OCI-LY7 (cell line): ENCODE measurements around the gene RPGRIP1L. TPM values are rescaled to one million over a fixed set of nuclear protein-coding genes. Genes with fewer than 3 reads are reported as not detected.

Experiments
- BruUV-seq: library from RNA; stranded (reverse); fragments of 400-500 nt; replicated peaks from 2 replicates; lab custom pipeline; 2021; lab: Mats Ljungman, UMichigan
- CTCF ChIA-PET: fragments of 300-600 bp; sonication (Branson Sonifier 250); formaldehyde crosslinking; loops from one replicate; lab custom pipeline; 2022; ENCODE audit warnings: antibody characterized with exemption; ENCODE audit not compliant: unreplicated experiment; lab: Charles Lee
- POLR2A ChIA-PET: fragments of 300-600 bp; sonication (Branson Sonifier 250); formaldehyde crosslinking; loops from one replicate; lab custom pipeline; 2022; ENCODE audit warnings: antibody characterized with exemption; lab: Charles Lee
- DNase-seq: peaks from one replicate; pipeline ENCODE4 v3.0.0-alpha.2; 2015; ENCODE audit warnings: low spot score
- H2AFZ ChIP-seq: fragments of 200-600 bp; sonication (generic), shearing (Covaris generic); 2 replicates; pipeline ENCODE4 v1.6.1; 2014; ENCODE audit warnings: mild to moderate bottlenecking, antibody characterized with exemption, low read length, moderate library complexity
- H3K27ac ChIP-seq: fragments of 200-600 bp; sonication (generic); 2 replicates; pipeline ENCODE4 v1.5.1; 2014; ENCODE audit warnings: mixed run types, low read depth, mild to moderate bottlenecking, moderate library complexity, low read length, inconsistent platforms; ENCODE audit not compliant: poor library complexity, severe bottlenecking
- H3K36me3 ChIP-seq: fragments of 200-600 bp; sonication (generic); 2 replicates; pipeline ENCODE4 v1.6.1; 2014; ENCODE audit warnings: mild to moderate bottlenecking, antibody characterized with exemption, low read length, moderate library complexity, mixed read lengths; ENCODE audit not compliant: insufficient read depth
- H3K4me1 ChIP-seq: fragments of 200-600 bp; sonication (generic); 2 replicates; pipeline ENCODE4 v1.5.1; 2014; ENCODE audit warnings: mild to moderate bottlenecking, low read length; ENCODE audit not compliant: insufficient read depth, poor library complexity, severe bottlenecking
- H3K4me2 ChIP-seq: fragments of 200-600 bp; sonication (generic); 2 replicates; pipeline ENCODE4 v1.6.1; 2014; ENCODE audit warnings: mild to moderate bottlenecking, low read length
- H3K4me3 ChIP-seq: fragments of 200-600 bp; sonication (generic); 2 replicates; pipeline ENCODE4 v1.5.1; 2014; ENCODE audit warnings: mild to moderate bottlenecking, low read depth, low read length; ENCODE audit not compliant: poor library complexity, severe bottlenecking
- H3K79me2 ChIP-seq: fragments of 200-600 bp; sonication (generic); 2 replicates; pipeline ENCODE4 v1.6.1; 2016; ENCODE audit warnings: low read depth, mild to moderate bottlenecking, low read length, moderate library complexity, mixed read lengths; ENCODE audit not compliant: insufficient read depth
- H3K9me2 ChIP-seq: fragments of 200-600 bp; sonication (generic); 2 replicates; pipeline ENCODE4 v1.6.1; 2016; ENCODE audit warnings: mild to moderate bottlenecking, low read length, mixed read lengths; ENCODE audit not compliant: insufficient read depth
- H3K9me3 ChIP-seq: fragments of 200-600 bp; sonication (generic); 2 replicates; pipeline ENCODE4 v1.6.1; 2014; ENCODE audit warnings: mild to moderate bottlenecking, mixed run types, low read length, mixed read lengths
- H4K20me1 ChIP-seq: fragments of 200-600 bp; sonication (generic); 2 replicates; pipeline ENCODE4 v1.6.1; 2014; ENCODE audit warnings: mild to moderate bottlenecking, antibody characterized with exemption, low read length, moderate library complexity, mixed read lengths; ENCODE audit not compliant: insufficient read depth
- CTCF ChIP-seq: fragments of 200-600 bp; sonication (generic); conservative IDR thresholded peaks from 2 replicates; pipeline ENCODE4 v1.5.1; 2014; ENCODE audit warnings: mild to moderate bottlenecking, antibody characterized with exemption, low read length, moderate library complexity, mixed read lengths
- EZH2phosphoT487 ChIP-seq: fragments of 200-600 bp; sonication (generic); IDR thresholded peaks from 2 replicates; pipeline ENCODE4 v1.6.1; 2018; ENCODE audit warnings: low read depth, borderline replicate concordance, mild to moderate bottlenecking, mixed run types, antibody characterized with exemption, low read length, moderate library complexity, mixed read lengths
- intact Hi-C: fragments of 100-400 bp; cut with micrococcal nuclease; formaldehyde crosslinking; loops from one replicate; pipeline ENCODE4 v1.10.0; 2022; ENCODE audit not compliant: unreplicated experiment
- total RNA-seq, 2 experiments: library from RNA; depleted of rRNA in 1 of 2; stranded (reverse); fragments of >200 nt in 1 of 2; shearing (Covaris generic) in 1 of 2; gene quantifications; 2 replicates each; pipeline ENCODE4 v1.2.3, GENCODE V29; 2014 to 2022

Gene RPGRIP1L
- total RNA-seq, 2 experiments from 2014 or later, result 12.7 to 15.4 TPM

GRCh38 chr16:53752560-53752959 lies 48.9 kb upstream of the RPGRIP1L start:
- H3K4me2 ChIP-seq, result no peak overlapping the region
- intact Hi-C loops, result no loop called here
- TF ChIP-seq CTCF, result no peak
- TF ChIP-seq EZH2phosphoT487, result no peak
- H3K9me2 ChIP-seq, result no peaks in the 10 kb centered on the region
- peaks cover 8% of the 10 kb centered on the region for H3K4me1 ChIP-seq
- no peak overlapping the region for H2AFZ ChIP-seq
- no peaks in the 10 kb centered on the region for H3K36me3 ChIP-seq
- H3K27ac ChIP-seq, result no peak overlapping the region
- no peak overlapping the region for H3K4me3 ChIP-seq
- no peak for DNase-seq
- BruUV-seq, result no TSS peak
- no peaks in the 10 kb centered on the region for H3K79me2 ChIP-seq
- H4K20me1 ChIP-seq, result peaks cover 4% of the 10 kb centered on the region
- ChIA-PET CTCF (no interaction called here), POLR2A (no interaction called here)
- peaks cover 5% of the 10 kb centered on the region; the same call in 1 of the 2 replicates for H3K9me3 ChIP-seq

DNA sequence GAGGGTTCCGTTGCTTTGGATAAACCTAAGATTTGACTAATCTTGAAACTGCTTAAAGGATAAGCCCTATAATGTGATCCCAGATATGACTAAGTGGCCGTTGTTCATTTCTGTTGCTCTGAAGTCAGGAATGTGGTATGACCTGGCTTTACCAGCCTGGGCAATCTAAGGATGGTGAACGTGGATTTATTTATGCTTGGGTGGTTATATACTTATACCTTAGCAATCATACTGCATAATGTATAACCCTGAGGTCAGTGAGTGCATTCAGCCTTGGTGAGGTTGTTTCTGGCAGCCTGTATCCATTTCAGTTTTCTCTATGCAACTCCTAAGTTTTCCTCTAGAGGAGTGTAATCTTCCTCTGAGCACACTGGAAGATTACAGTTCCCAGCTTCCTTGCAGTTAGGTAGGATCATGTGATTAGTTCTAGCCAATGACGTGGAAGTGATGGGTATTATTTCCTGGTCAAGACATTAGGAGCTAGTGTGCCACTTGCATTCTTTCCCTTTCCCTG lies 42.2 kb upstream of the RPGRIP1L start:
- H2AFZ ChIP-seq, result no peak overlapping the region
- peaks cover 6% of the 10 kb centered on the region for H3K4me1 ChIP-seq
- TF ChIP-seq CTCF (no peak), EZH2phosphoT487 (no peak)
- H3K27ac ChIP-seq, result no peak overlapping the region
- ChIA-PET POLR2A (no interaction called here), CTCF (no interaction called here)
- BruUV-seq, result no TSS peak
- intact Hi-C loops, result no loop called here
- no peaks in the 10 kb centered on the region for H3K79me2 ChIP-seq
- H3K9me3 ChIP-seq, result peaks cover 8% of the 10 kb centered on the region; the same call in 1 of the 2 replicates
- H3K9me2 ChIP-seq, result no peaks in the 10 kb centered on the region
- no peak overlapping the region for H3K4me2 ChIP-seq
- DNase-seq, result no peak
- no peak overlapping the region for H3K4me3 ChIP-seq
- H3K36me3 ChIP-seq, result no peaks in the 10 kb centered on the region
- peaks cover 15% of the 10 kb centered on the region for H4K20me1 ChIP-seq

DNA sequence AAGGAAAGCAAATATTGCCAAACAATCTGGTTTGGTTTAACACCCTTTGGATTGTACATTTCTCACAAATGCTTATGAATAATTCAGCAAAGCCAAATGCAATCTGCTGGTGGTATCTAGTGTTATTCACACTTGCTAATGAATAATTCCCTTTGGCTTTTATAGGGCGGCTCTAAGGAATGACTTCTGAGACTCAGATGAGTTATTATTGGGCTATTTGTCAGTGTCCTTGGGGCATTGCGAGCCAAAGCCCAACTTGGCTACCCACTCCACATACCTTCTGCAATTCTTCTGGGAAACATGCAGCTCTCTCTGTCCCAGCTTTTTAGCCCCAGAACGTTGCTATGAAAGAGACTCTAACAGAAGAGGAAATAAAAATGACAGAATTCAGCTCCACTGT lies 41.4 kb upstream of the RPGRIP1L start:
- POLR2A ChIA-PET, result interaction anchor here (0.6 kb wide), 1 partner anchor 110 kb away, joined by 4 read pairs; no protein-coding TSS in a partner anchor
- no peak for DNase-seq
- TF ChIP-seq EZH2phosphoT487, result no peak
- no peak for TF ChIP-seq CTCF

More for the DNA sequence above, 41.4 kb upstream of the RPGRIP1L start:
- no peaks in the 10 kb centered on the region for H3K79me2 ChIP-seq
- CTCF ChIA-PET, result interaction anchor here (0.7 kb wide), 1 partner anchor 9 kb away, joined by 3 read pairs; no protein-coding TSS in a partner anchor
- H3K36me3 ChIP-seq, result no peaks in the 10 kb centered on the region
- BruUV-seq, result no TSS peak
- no peaks in the 10 kb centered on the region for H3K9me2 ChIP-seq
- peaks cover 15% of the 10 kb centered on the region for H4K20me1 ChIP-seq
- H2AFZ ChIP-seq, result no peak overlapping the region
- no peak overlapping the region for H3K4me2 ChIP-seq
- H3K9me3 ChIP-seq, result peaks cover 8% of the 10 kb centered on the region; the same call in 1 of the 2 replicates
- intact Hi-C loops, result no loop called here
- H3K4me3 ChIP-seq, result no peak overlapping the region
- peaks cover 6% of the 10 kb centered on the region for H3K4me1 ChIP-seq
- no peak overlapping the region for H3K27ac ChIP-seq
